Islet precursor cell (in vitro differentiated cells): ENCODE measurements around the gene RALGAPA2.

Experiments
- DNase-seq: peaks from one replicate; pipeline ENCODE4 v3.0.0-alpha.2; 2018

The RALGAPA2 gene

GRCh38 chr20:20719411-20719810 is 7.0 kb upstream of the RALGAPA2 start:
- no peak for DNase-seq

GRCh38 chr20:20713244-20713765 is 861 bp upstream of the RALGAPA2 start:
- peak; percentile 60 for DNase-seq

DNA sequence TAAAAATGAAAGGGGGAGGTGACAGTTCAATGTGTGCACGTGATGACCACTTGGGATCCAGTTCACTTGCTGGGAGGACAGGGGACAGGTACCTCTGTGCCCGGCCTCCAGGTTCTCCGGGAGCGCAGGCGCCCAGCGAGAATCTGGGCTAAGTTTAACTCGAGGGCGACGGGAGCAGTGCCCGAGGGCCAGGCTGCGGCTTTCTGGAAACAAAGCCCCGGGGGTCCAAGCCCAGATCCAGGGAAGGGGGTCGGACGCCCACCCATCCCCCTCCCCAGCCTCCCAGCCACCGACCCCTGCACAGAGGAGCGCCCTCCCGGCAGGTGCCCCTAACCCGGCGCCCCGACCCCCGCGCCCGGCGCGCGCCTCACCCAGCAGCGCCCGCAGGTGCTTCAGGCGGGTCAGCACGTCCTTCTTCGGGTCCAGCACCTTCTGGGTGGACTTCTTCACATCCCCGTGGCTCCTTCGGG is 405 bp downstream of the RALGAPA2 start:
- no peak for DNase-seq

DNA sequence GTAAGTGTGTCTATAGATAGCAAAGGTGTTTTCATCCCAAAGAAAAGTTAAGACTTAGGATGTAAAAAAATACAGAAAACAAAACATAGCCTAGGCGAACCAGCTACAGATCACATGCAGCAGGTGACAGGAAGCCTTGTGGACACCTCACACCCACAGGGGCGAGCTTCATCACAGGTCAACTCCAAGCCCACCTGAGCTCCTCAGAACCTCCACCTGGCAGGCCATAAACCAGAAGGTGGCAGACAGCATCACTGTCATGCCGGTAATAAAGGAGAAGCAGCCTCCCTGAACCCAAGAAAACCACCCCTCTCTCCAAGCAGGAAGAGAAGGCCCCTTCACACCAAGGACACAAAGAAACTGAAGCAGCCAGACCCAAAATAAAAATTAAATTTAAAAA is 1.0 kb downstream of the RALGAPA2 start:
- no peak for DNase-seq

GRCh38 chr20:20710443-20711315 is 1.8 kb downstream of the RALGAPA2 start:
- no peak for DNase-seq

GRCh38 chr20:20709887-20710286 is 2.6 kb downstream of the RALGAPA2 start:
- DNase-seq = no peak

- DNase-seq = no peak
These were observed 6.2 kb downstream of the RALGAPA2 start for GRCh38 chr20:20706285-20706684.

GRCh38 chr20:20702330-20703245 is 9.9 kb downstream of the RALGAPA2 start:
- no peak for DNase-seq

- DNase-seq = no peak
These were observed 12.5 kb downstream of the RALGAPA2 start for GRCh38 chr20:20699917-20700316.

- DNase-seq = no peak
These were observed 13.3 kb downstream of the RALGAPA2 start for GRCh38 chr20:20699144-20699543.

DNA sequence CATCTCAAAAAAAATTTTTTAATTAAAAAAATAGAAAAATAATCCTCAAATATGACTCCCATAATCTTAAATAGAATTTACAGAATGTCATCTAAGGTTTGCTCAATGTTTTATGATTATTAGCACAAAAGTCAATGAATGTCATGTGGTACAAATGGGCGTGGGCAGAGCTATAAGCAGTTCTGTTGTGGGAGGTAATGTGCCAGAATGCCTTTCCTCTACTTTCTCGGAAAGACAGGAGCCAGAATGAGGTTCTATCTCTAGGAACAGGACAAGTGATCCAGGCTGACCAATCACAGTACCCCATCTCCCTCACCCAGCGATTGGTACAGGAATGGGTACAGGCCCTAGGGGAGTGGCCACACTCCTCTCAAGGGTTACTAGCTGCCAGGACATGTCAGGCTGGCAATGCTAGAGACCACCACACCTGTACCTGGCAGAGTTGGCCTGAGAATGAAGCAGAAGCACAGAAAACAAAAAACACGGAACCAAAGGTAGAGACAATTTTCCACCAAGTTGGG is 15.1 kb downstream of the RALGAPA2 start:
- DNase-seq = no peak

- no peak for DNase-seq
These were observed 17.1 kb downstream of the RALGAPA2 start for GRCh38 chr20:20695250-20695816.

DNA sequence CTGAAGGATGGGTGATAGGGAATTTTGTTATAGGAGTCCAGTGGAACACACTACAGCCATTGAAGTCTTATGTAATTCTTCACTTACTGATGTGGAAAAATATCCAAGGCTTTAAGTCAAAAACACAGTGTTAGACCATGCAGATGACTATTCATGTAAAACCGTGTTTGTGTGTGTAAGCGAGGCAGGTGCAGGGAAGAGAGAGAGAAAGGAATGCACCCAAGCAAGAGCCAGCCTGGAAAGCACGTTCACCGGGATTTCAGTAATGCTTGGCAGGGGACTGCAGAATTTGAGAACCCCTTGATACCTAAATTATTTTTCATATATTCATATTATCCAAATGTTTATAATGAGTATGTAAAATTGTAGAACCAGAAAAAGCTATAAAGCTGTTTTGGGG is 17.9 kb downstream of the RALGAPA2 start:
- DNase-seq = no peak

GRCh38 chr20:20692587-20692986 is 19.9 kb downstream of the RALGAPA2 start:
- no peak for DNase-seq

GRCh38 chr20:20691477-20692235 is 20.8 kb downstream of the RALGAPA2 start:
- no peak for DNase-seq

GRCh38 chr20:20690676-20691476 is 21.6 kb downstream of the RALGAPA2 start:
- no peak for DNase-seq

GRCh38 chr20:20687319-20687718 is 25.1 kb downstream of the RALGAPA2 start:
- no peak for DNase-seq

GRCh38 chr20:20685635-20686034 is 26.8 kb downstream of the RALGAPA2 start:
- DNase-seq = no peak

DNA sequence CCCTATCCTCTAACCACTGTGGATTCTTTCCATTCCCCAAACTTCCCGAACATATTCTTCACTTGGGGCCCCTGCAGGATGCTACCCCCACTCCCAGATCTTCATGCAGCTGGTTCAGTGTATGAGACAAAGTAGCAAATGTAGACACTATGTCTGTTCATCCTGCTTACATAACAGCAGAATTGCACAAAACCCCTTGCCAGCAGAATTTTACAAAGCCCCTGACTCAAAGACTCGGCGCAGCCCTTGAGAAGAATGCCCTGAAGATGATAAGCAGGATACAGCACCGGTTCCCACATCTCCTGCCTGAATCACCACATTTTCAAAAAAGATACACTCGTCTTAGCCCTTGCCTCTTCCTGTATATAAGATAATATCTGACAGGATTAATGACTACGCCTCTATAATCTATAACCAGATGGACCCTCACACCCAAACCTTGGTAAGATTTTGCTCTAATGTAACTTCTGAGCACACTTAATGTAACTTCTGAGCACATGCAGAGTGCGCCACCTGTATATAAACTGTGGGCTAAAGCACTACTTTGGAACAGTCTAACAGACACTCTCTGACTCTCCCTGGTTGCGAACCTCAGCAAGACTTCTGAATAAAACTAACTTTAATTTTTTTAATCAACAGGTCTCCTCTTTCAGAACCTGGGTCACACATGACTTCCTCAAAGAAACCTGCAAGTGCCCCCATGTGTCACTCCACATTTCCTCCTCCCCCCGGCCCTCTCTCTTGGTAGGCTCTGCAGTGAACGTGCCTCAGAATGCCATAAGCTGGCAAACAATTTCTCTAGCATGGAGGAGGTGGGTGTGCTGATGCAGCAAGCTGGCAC is 28.7 kb downstream of the RALGAPA2 start:
- no peak for DNase-seq

DNA sequence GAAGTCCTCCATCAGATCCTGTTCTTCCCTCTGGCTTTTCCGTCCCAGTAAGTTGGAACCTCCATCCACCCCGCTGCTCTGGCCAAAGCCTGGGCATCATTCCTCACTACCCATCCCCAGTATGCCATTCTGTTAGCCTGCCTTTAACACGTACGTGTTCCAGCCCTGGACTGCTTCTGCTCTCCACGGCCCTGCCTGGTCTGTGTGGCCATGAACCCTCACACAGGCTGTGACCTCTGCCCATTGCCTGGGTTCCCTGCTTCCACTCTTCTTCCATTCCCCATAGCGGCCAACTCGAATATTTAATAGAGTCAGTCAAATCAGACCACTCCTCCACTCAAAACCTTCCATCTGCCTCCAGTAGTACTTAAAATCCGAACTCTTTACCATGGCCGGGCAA is 29.4 kb downstream of the RALGAPA2 start:
- no peak for DNase-seq
